Spleen (tissue), 7 donors: ENCODE measurements around the gene LAIR2.

ENCODE experiments used
- CTCF ChIP-seq, 11 experiments: fragments of 200-600 bp in 7 of 11; fragments of 450-650 bp in 4 of 11; sonication (generic) in 4 of 11; IDR thresholded peaks in 8 of 11; conservative IDR thresholded peaks in 3 of 11; 1 replicate in 7 of 11; 2 replicates in 4 of 11; pipeline versions ENCODE4 v1.4.0 to v1.8.0; 2016 to 2021; ENCODE audit warnings: antibody characterized with exemption in 11 of 11, inconsistent platforms in 4 of 11, mild to moderate bottlenecking in 1 of 11
- POLR2A ChIP-seq, 3 donors: fragments of 450-650 bp; IDR thresholded peaks; one replicate each; pipeline ENCODE4 v1.5.1; 2017; ENCODE audit warnings: antibody characterized with exemption in 3 of 3, mild to moderate bottlenecking in 1 of 3
- donor health status: DM: no; HTN: no; CAD: no; lungs with moderate emphysema.
- donor health status: DM: no; HTN: no; CAD: no.
- donor health status: DM: no; HTN: no; CAD: no.

DNA sequence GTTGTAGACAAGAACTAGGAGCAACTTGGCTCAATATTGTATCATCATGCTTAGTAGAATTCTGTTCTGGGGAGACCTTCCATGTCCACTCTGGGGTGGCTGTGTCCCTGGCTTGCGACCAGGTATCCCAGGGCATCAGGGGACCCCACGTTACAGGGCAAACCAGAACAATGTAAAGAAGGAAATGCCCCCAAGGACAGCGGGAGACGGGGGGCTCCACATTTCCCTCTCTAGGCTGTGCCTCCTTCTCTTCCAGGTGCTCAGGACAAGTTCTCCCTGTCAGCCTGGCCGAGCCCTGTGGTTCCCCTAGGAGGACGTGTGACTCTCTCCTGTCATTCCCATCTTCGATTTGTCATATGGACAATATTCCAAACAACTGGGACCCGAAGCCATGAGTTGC lies 30.8 kb downstream of the LAIR2 start:
- no peak for TF ChIP-seq CTCF (IDR thresholded peaks at IDR 0.05 in 8 of 11, conservative IDR thresholded peaks at IDR 0.05 in 3 of 11)
- TF ChIP-seq POLR2A (IDR thresholded peaks at IDR 0.05) = no peak
